ENCODE data around the gene LHX5. TPM values are rescaled to one million over a fixed set of nuclear protein-coding genes. Genes with fewer than 3 reads are reported as not detected.
A peak's percentile ranks its signal among the peaks of the same experiment; 100 is the strongest.

The LHX5 gene
- total RNA-seq, 2 donors from 2014 or later, result not detected

- Mint-ChIP-seq H3K4me1 (peaks cover 4% of the 10 kb centered on the region), H3K9me3 (peaks cover 5% of the 10 kb centered on the region), H3K27ac (no peak overlapping the region), H3K4me3 (no peak overlapping the region), H3K36me3 (ENCODE audit: low read depth) (no peaks in the 10 kb centered on the region), H3K27me3 (peaks cover 14% of the 10 kb centered on the region)
- no peak for ATAC-seq (replicated peaks)
Measured at GRCh38 chr12:113425960-113426453, 45.7 kb downstream of the LHX5 start.

GRCh38 chr12:113424915-113425823 is 46.5 kb downstream of the LHX5 start:
- Mint-ChIP-seq H3K4me3 (no peak overlapping the region), H3K36me3 (ENCODE audit: low read depth) (no peaks in the 10 kb centered on the region)

DNA sequence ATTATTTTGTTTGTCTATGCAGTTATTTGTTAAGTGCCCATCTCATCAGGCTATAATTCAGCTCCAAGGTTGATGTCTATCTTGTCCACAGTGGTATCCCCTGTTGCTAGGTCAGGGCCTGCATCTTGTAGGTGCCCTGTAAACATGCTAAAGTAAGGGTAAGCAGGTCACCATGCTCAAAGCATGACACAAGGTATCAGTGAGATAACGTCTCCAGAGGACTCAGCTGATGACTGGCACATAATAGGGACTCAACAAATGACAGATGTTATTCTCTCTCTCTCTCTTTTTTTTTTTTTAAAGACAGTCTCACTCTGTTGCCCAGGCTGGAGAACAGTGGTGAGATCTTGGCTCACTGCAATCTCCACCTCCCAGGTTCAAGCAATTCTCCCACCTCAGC is 47.2 kb downstream of the LHX5 start:
- H3K36me3 Mint-ChIP-seq (ENCODE audit: low read depth), result no peaks in the 10 kb centered on the region
- ATAC-seq (replicated peaks), result no peak
- no peaks in the 10 kb centered on the region for H3K9me3 Mint-ChIP-seq
- no peak overlapping the region for H3K27ac Mint-ChIP-seq
- peaks cover 4% of the 10 kb centered on the region for H3K4me1 Mint-ChIP-seq
- no peak overlapping the region for H3K4me3 Mint-ChIP-seq
- peaks cover 6% of the 10 kb centered on the region for H3K27me3 Mint-ChIP-seq

More at GRCh38 chr12:113424915-113425823, 46.5 kb downstream of the LHX5 start:
- H3K4me1 Mint-ChIP-seq, result peaks cover 4% of the 10 kb centered on the region
- H3K9me3 Mint-ChIP-seq, result peaks cover 3% of the 10 kb centered on the region
- peaks cover 11% of the 10 kb centered on the region for H3K27me3 Mint-ChIP-seq
- H3K27ac Mint-ChIP-seq, result no peak overlapping the region
- peak; percentile 47 for ATAC-seq (replicated peaks)

DNA sequence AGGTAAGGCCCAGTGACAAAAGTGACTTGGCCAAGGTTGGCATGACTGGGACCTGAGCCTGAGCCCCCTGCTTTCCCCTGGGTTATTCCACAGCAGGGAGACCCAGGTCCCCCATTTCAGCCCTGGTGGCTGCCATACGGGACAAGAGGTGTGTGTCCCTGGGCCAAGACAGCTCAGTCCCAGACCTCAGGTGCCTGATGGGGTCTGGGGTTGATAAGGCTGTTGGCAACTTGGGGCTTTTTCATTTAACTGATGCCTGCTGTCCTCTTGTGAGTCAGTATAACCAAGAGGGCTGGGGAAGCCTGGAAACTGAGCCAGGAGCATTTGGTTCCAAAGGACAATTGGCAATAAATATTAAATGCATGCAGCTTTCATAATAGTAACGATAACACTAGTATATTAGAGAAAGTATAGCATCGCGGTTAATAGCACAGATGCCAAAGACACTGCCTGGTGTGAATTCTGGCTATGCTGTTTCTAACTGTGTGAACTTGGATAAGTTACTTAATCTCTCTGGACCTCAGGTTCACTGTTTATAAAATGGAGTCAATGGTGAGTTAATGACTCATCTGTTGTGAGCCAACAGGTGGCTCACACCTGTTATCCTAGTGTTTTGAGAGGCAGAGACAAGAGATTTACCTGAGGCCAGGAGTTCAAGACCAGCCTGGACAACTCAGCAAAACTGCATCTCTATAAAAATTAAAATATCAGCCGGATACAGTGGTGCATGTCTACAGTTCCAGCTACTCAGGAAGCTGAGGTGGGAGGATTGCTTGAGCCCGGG is 48.6 kb downstream of the LHX5 start:
- no peak for ATAC-seq (replicated peaks)
- Mint-ChIP-seq H3K27me3 (peaks cover 3% of the 10 kb centered on the region), H3K4me3 (no peak overlapping the region), H3K9me3 (no peaks in the 10 kb centered on the region), H3K27ac (no peak overlapping the region), H3K36me3 (ENCODE audit: low read depth) (no peaks in the 10 kb centered on the region), H3K4me1 (peaks cover 4% of the 10 kb centered on the region)

GRCh38 chr12:113422030-113422885 is 49.4 kb downstream of the LHX5 start, which contains the start of gene SDSL:
SDSL (plus strand) TSS chr12:113422380; CDS start chr12:113427983, 5,603 bp downstream.
- H3K27ac Mint-ChIP-seq, result no peak within 1 kb of the TSS
- peak within 1 kb of the TSS; percentile 45 for H3K4me3 Mint-ChIP-seq
- peaks cover 3% of the 10 kb centered on the region for H3K27me3 Mint-ChIP-seq
- ATAC-seq (replicated peaks), result peak; percentile 92
- peaks cover 4% of the 10 kb centered on the region for H3K4me1 Mint-ChIP-seq
- no peaks in the 10 kb centered on the region for H3K36me3 Mint-ChIP-seq (ENCODE audit: low read depth)
- H3K9me3 Mint-ChIP-seq, result no peaks in the 10 kb centered on the region

DNA sequence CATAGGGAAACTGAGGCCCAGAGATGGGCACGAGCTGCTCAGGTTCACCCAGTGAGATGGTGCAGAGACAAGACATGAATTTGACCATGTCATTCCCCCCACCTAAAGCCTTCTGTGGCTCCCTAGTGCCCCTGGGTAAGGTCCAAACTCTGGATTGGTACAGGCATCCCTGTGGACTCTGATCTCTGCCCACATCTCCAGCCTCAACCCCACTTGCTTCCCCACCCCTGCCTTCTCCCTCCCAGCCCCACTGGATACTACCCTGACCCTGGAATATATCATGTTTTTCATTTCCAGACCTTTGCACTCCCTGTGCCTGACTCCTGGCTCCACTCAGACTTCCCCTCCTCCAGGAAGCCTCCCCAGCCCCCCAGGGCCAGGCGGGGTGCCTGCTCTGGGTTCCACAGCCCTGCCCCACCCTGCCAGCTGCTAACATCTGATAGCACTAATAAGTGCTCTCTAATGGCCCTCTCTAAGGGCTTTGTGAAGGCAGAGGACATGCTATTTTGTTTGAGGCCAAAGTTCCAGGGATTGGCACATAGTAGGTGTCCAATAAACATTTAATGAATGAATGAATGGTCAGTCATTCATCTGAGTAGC is 50.6 kb downstream of the LHX5 start:
- Mint-ChIP-seq H3K27me3 (peaks cover 3% of the 10 kb centered on the region), H3K27ac (no peak overlapping the region), H3K9me3 (no peaks in the 10 kb centered on the region), H3K36me3 (ENCODE audit: low read depth) (no peaks in the 10 kb centered on the region), H3K4me1 (peaks cover 4% of the 10 kb centered on the region), H3K4me3 (no peak overlapping the region)
- ATAC-seq (replicated peaks), result no peak

- Mint-ChIP-seq H3K27ac (no peak overlapping the region), H3K9me3 (no peaks in the 10 kb centered on the region), H3K27me3 (peaks cover 9% of the 10 kb centered on the region), H3K4me3 (no peak overlapping the region), H3K4me1 (peaks cover 4% of the 10 kb centered on the region), H3K36me3 (ENCODE audit: low read depth) (no peaks in the 10 kb centered on the region)
- ATAC-seq (replicated peaks), result no peak
Measured at GRCh38 chr12:113418213-113418879, 53.3 kb downstream of the LHX5 start.

DNA sequence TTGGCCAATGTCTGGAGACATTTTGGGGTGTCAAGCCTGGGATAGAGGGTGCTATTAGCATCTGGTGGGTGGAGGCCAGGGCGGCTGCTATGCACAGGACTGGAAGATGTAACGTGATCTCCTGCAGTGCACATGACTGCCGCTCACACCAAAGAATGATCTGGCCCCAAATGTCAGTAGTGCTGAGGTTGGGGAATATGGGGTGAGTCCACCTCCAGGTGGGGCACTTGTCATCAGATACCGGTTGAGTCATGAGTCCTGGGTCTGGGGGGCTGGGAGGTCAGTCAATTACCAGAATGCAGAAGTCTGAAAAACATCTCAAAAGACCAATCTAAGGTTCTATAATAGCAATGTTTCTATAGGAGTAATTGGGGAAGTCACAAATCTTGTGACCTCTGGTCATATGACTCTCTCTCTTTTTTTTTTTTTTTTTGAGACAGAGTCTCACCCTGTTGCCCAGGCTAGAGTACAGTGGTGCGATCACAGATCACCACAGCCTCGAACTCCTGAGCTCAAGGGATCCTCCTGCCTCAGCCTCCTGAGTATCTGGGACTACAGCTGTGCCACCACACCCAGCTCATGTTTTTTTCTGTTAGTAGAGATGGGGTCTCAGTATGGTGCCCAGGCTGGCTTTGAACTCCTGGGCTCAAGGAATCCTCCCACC is 55.4 kb downstream of the LHX5 start:
- H3K27ac Mint-ChIP-seq, result no peak overlapping the region

DNA sequence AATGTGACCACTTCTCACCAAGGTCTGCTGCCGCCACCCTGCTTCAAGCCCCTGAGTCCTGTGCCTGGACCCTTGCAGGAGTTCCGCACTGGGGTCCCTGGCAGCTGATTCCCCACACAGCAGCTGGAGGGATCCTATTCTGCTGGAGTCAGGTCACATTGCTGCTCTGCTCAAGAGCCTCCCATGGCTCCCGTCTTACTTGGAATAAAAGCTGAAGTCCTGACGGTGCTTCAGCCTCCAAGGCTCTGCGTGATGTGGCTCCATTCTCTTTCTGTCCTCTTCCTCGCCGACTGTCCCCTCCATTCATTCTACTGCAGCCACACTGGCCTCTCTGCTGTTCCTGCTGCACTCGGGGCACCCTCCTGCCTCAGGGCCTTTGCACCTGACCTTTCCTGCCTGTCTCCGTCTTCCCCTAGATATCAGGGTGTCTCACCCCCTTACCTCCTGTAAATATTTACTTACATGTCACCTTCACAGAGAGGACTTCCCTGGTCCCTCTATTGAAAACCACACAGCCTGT is 57.1 kb downstream of the LHX5 start:
- Mint-ChIP-seq H3K4me1 (no peaks in the 10 kb centered on the region), H3K9me3 (no peaks in the 10 kb centered on the region), H3K27ac (no peak overlapping the region), H3K27me3 (peaks cover 6% of the 10 kb centered on the region), H3K4me3 (no peak overlapping the region), H3K36me3 (ENCODE audit: low read depth) (no peaks in the 10 kb centered on the region)
- ATAC-seq (replicated peaks), result no peak

More for the DNA sequence above, 55.4 kb downstream of the LHX5 start:
- H3K9me3 Mint-ChIP-seq, result no peaks in the 10 kb centered on the region
- no peak for ATAC-seq (replicated peaks)
- no peaks in the 10 kb centered on the region for H3K36me3 Mint-ChIP-seq (ENCODE audit: low read depth)
- no peak overlapping the region for H3K4me3 Mint-ChIP-seq
- H3K4me1 Mint-ChIP-seq, result no peaks in the 10 kb centered on the region
- peaks cover 9% of the 10 kb centered on the region for H3K27me3 Mint-ChIP-seq

- H3K36me3 Mint-ChIP-seq (ENCODE audit: low read depth), result no peaks in the 10 kb centered on the region
- peaks cover 6% of the 10 kb centered on the region for H3K27me3 Mint-ChIP-seq
- no peak for ATAC-seq (replicated peaks)
- no peak overlapping the region for H3K4me3 Mint-ChIP-seq
- no peaks in the 10 kb centered on the region for H3K9me3 Mint-ChIP-seq
- no peak overlapping the region for H3K27ac Mint-ChIP-seq
- no peaks in the 10 kb centered on the region for H3K4me1 Mint-ChIP-seq
Measured at GRCh38 chr12:113413488-113413939, 58.2 kb downstream of the LHX5 start.
